T-helper 2 cell treated with Interferon-gamma antibody and Interleukin-4, amounts not matched to agents 5 μg/mL and 100 μg/mL, for 36 hours (primary cell): ENCODE measurements around the gene SASH1.
A peak's percentile ranks its signal among the peaks of the same experiment; 100 is the strongest.
"Not testable (repeated sequence)": the region's sequence is repeated elsewhere in the genome, so short reads cannot be mapped to it uniquely, and the experiment has no call there.

Experiments used
- DNase-seq: peaks from one replicate; pipeline ENCODE4 v3.0.0; 2021; ENCODE audit warnings: low spot score
- H3K27ac Mint-ChIP-seq: one replicate; pipeline ENCODE4 v1.8.0; 2021; ENCODE audit warnings: mild to moderate bottlenecking, mixed read lengths
- H3K27me3 Mint-ChIP-seq: one replicate; pipeline ENCODE4 v1.8.0; 2021; ENCODE audit warnings: low read depth, mixed read lengths
- H3K36me3 Mint-ChIP-seq: one replicate; pipeline ENCODE4 v1.8.0; 2021; ENCODE audit warnings: low read depth, mixed read lengths
- H3K4me1 Mint-ChIP-seq: one replicate; pipeline ENCODE4 v1.8.0; 2021; ENCODE audit warnings: low read depth, mixed read lengths
- H3K4me3 Mint-ChIP-seq: one replicate; pipeline ENCODE4 v1.8.0; 2022; ENCODE audit warnings: mild to moderate bottlenecking, moderate library complexity, mixed read lengths
- H3K9me3 Mint-ChIP-seq: one replicate; pipeline ENCODE4 v1.8.0; 2021; ENCODE audit warnings: mixed read lengths

Gene SASH1

DNA sequence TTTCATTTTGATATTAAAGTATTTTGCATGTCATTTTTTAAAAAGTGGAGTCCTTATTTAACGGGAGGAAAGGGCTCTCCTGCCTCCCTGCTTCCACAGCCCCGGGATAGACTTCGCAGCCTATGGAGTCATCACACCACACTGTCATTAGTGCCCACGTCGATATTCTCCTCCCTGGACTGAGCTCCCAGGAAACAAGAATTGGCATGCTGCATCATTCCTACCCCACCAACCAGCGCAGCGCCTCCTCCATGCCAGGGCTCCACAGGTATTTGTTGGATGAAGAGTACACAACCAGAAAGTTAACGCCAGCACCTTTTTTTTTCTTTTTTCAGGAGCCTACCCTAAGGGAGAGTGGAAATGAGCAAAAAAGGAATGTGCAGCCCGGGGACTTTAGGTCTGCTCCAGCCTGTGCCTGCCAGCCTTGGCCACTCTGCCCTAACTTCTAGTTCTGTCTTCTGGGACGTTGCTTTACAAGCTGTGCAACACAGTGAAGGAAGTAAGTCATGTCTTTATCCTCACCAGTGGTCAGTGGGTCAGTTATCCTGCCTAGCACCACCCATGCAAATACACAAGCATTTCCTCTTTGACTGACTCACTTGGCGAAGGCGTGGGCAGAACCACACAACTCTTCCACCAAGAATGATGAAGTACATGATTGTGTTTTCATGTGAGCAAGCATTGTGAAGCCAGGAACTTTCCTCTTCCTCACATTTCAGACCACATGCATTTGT lies 223.5 kb downstream of the SASH1 start:
- H3K9me3 Mint-ChIP-seq = no peaks in the 10 kb centered on the region
- H3K4me1 Mint-ChIP-seq = peaks cover 8% of the 10 kb centered on the region
- peaks cover 8% of the 10 kb centered on the region for H3K27me3 Mint-ChIP-seq
- no peaks in the 10 kb centered on the region for H3K36me3 Mint-ChIP-seq
- DNase-seq = peak; percentile 28
- no peak overlapping the region for H3K4me3 Mint-ChIP-seq
- H3K27ac Mint-ChIP-seq = no peak overlapping the region

DNA sequence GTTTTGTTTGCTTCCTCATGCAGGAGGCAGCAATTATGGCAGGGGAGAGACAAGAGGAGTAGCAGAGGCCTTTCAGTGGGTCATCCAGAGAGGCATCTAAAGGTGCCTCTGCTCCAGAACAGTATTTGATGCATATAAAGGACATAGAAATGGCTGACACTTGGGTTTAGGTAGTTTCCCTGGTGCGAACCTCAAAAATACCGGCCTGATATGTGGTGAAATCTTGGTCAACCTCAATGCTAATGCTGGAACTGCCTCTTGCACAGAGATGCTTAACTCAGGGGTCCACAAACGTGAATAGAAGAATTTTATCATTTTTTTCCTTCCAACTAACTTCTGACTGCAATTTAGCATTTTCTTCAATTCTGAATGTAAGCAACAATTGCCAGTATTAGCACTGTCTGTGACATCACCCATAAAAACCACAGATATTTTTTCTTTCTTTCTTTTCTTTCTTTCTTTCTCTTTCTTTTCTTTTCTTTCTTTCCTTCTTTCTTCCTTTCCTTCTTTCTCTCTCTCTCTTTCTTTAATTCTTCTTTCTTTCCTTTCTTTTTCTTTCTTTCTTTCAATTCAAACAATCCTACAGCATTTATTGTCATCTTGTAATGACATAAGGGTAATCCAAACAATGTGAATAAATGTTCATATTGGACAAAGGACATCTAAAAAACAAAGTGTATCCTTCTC lies 224.2 kb downstream of the SASH1 start:
- Mint-ChIP-seq H3K4me3 (no peak overlapping the region), H3K4me1 (peaks cover 8% of the 10 kb centered on the region), H3K9me3 (no peaks in the 10 kb centered on the region), H3K27me3 (peaks cover 8% of the 10 kb centered on the region), H3K27ac (no peak overlapping the region), H3K36me3 (no peaks in the 10 kb centered on the region)
- DNase-seq = no peak

- peaks cover 8% of the 10 kb centered on the region for H3K4me1 Mint-ChIP-seq
- no peak overlapping the region for H3K27ac Mint-ChIP-seq
- no peak overlapping the region for H3K4me3 Mint-ChIP-seq
- DNase-seq = no peak
- peaks cover 6% of the 10 kb centered on the region for H3K27me3 Mint-ChIP-seq
- H3K36me3 Mint-ChIP-seq = no peaks in the 10 kb centered on the region
- H3K9me3 Mint-ChIP-seq = no peaks in the 10 kb centered on the region
These were observed 227.8 kb downstream of the SASH1 start for GRCh38 chr6:148570456-148570855.

DNA sequence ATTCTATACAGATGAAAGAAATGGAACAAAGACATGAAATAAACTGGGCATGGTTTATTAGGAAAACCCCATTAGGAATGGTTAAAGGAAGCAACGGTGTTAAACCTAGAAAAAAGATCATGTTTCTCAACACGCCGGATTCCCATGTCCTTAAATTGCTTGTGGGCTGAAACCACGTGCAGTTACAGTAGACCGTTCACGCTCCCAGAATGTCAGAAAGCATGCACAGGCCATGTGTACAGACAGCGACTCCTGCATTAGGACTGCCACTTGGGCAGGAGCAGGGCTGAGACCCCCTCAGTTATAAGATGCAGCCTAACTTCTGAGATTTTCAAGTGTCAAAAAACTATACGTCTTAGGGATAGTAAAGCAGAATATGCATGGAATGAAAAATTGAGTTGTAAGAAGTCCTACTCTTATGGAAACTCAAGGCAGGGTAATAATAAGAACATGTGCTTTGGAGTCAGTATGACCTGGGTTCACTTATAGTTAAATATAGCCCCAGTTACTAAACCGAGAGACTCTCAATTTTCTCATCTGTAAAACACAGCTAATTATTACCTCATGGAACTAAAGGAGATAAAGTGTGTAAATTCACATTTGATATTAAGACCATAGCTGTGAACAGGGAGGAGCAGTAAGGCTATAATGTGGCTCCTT lies 230.2 kb downstream of the SASH1 start:
- H3K36me3 Mint-ChIP-seq = no peaks in the 10 kb centered on the region
- H3K4me1 Mint-ChIP-seq = no peaks in the 10 kb centered on the region
- no peak overlapping the region for H3K27ac Mint-ChIP-seq
- no peak overlapping the region for H3K4me3 Mint-ChIP-seq
- H3K27me3 Mint-ChIP-seq = peaks cover 10% of the 10 kb centered on the region
- no peaks in the 10 kb centered on the region for H3K9me3 Mint-ChIP-seq
- DNase-seq = no peak

GRCh38 chr6:148573922-148574321 lies 231.3 kb downstream of the SASH1 start:
- no peak overlapping the region for H3K27ac Mint-ChIP-seq
- H3K36me3 Mint-ChIP-seq = no peaks in the 10 kb centered on the region
- H3K27me3 Mint-ChIP-seq = peaks cover 21% of the 10 kb centered on the region
- H3K9me3 Mint-ChIP-seq = no peaks in the 10 kb centered on the region
- H3K4me1 Mint-ChIP-seq = no peaks in the 10 kb centered on the region
- no peak for DNase-seq
- H3K4me3 Mint-ChIP-seq = no peak overlapping the region

DNA sequence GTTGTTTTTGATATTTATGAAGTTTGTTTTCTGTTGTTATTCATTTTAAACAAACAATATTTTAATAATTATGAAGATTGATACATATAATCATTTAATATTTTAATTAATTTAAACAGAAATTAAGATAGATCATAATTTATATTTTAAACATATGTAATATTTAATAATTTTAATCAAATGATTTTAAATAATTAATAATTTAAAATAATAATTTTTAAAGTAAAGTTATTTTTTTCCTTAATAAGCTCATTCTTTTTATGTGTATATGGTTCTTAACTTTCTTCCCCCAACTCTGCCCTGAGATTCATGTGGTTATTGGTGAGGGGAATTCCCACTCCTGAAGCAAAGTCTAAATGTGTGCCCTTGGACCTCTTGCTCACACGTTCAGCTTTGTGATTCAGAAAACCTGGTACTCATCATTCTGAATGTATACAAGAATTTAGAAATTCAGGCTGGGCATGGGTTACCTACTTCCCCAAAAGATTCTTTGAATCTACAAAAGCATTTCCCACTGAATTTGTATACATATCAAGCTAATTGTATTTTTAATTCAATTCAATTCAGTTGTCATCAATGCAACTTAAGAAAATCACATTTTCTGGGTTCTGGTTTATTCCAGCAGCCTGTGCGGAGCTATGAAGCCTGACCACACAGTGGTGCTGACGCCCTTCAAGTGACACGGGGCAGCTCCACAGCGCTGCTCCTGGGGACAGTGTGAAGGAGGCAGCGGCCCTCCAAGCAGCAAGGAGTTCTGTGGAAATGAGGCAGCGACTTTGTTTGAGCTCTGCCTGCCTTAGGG lies 235.2 kb downstream of the SASH1 start:
- peak; percentile 20 for DNase-seq
- H3K36me3 Mint-ChIP-seq = no peaks in the 10 kb centered on the region
- no peaks in the 10 kb centered on the region for H3K9me3 Mint-ChIP-seq
- H3K4me3 Mint-ChIP-seq = no peak overlapping the region
- H3K27ac Mint-ChIP-seq = no peak overlapping the region
- peaks cover 30% of the 10 kb centered on the region for H3K27me3 Mint-ChIP-seq
- H3K4me1 Mint-ChIP-seq = no peaks in the 10 kb centered on the region

DNA sequence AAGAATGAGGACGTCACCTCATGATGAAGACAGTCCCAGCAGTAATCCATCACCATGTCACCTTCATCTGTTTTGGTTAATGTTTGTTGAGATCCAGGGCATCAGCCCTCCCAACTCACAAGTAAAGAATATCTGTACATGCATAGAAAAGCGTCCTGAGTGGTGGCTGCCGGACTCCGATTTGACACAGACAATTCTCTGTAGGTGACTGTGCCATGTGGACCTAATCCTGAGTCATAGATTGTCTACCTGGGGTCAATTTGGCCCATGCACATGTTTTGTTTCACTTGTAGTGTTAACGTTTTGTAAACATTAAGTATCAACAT lies 235.8 kb downstream of the SASH1 start:
- no peak for DNase-seq
- H3K4me1 Mint-ChIP-seq = no peaks in the 10 kb centered on the region
- no peaks in the 10 kb centered on the region for H3K36me3 Mint-ChIP-seq
- H3K27me3 Mint-ChIP-seq = peaks cover 29% of the 10 kb centered on the region
- H3K9me3 Mint-ChIP-seq = no peaks in the 10 kb centered on the region
- no peak overlapping the region for H3K4me3 Mint-ChIP-seq
- H3K27ac Mint-ChIP-seq = no peak overlapping the region

DNA sequence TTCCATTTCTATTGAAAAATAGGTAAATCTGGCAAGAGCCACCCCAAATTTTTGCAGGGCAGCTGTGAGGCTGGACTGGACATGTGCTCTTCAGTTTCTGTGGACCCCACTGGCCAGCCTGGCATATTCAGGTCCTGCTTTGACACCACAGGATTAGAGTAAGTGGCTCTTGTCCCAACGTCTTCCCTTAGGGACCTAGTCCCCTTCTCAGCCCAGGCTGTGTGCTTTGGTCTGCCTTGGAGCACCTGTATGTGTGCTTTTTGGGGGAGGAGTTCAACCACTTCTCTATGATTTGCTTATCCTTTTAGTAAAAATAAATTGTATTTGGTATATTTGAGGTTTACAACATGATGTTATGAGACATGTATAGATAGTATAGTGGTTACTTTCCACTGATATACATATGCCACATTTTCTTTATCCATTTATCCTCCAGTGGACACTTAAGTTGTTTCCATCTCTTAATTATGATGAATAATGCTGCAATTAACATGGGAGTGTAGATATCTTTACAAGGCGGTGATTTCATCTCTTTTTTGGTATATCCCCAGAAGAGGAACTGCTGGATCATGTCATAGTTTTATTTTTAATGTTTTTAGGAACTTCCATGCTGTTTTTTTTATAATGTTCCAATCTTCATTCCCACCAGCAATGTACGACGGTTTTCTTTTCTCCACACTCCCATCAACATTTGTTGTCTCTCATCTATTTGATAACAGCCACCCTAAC lies 236.4 kb downstream of the SASH1 start:
- Mint-ChIP-seq H3K4me1 (no peaks in the 10 kb centered on the region), H3K36me3 (no peaks in the 10 kb centered on the region), H3K27me3 (peaks cover 29% of the 10 kb centered on the region), H3K27ac (no peak overlapping the region), H3K4me3 (no peak overlapping the region), H3K9me3 (no peaks in the 10 kb centered on the region)
- no peak for DNase-seq

DNA sequence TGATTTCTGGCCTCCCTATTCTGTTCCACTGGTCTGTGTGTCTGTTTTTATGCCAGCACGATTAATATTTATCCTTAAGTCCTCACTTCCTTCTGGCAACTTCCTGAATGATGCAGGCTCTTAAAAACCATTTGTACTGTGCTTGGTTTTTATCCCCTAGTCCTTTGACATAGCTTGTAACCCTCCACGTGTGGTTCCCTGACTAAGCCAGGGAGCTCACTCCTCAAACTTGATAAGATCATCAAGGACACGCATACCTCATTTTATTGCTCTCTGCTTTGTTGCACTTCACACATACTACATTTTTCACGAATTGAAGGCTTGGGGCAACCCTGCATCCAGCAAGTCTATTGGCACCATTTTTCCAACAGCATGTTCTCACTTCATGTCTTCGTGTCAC lies 237.8 kb downstream of the SASH1 start:
- H3K9me3 Mint-ChIP-seq = peaks cover 7% of the 10 kb centered on the region
- H3K36me3 Mint-ChIP-seq = no peaks in the 10 kb centered on the region
- H3K4me3 Mint-ChIP-seq = no peak overlapping the region
- no peaks in the 10 kb centered on the region for H3K4me1 Mint-ChIP-seq
- no peak for DNase-seq
- H3K27me3 Mint-ChIP-seq = peaks cover 32% of the 10 kb centered on the region
- H3K27ac Mint-ChIP-seq = no peak overlapping the region

GRCh38 chr6:148583631-148584030 lies 241.0 kb downstream of the SASH1 start:
- Mint-ChIP-seq H3K9me3 (peaks cover 7% of the 10 kb centered on the region), H3K4me3 (no peak overlapping the region), H3K4me1 (no peaks in the 10 kb centered on the region), H3K27me3 (peaks cover 30% of the 10 kb centered on the region), H3K36me3 (no peaks in the 10 kb centered on the region), H3K27ac (no peak overlapping the region)
- DNase-seq = no peak

GRCh38 chr6:148585641-148586040 lies 243.0 kb downstream of the SASH1 start:
- not testable (repeated sequence) for H3K9me3 Mint-ChIP-seq, H3K27ac Mint-ChIP-seq, H3K4me1 Mint-ChIP-seq, DNase-seq, H3K4me3 Mint-ChIP-seq, H3K36me3 Mint-ChIP-seq
- peaks cover 22% of the 10 kb centered on the region for H3K27me3 Mint-ChIP-seq

GRCh38 chr6:148590883-148591282 lies 248.2 kb downstream of the SASH1 start:
- peaks cover 10% of the 10 kb centered on the region for H3K27me3 Mint-ChIP-seq
- no peaks in the 10 kb centered on the region for H3K4me1 Mint-ChIP-seq
- no peak overlapping the region for H3K4me3 Mint-ChIP-seq
- H3K36me3 Mint-ChIP-seq = no peaks in the 10 kb centered on the region
- H3K27ac Mint-ChIP-seq = no peak overlapping the region
- DNase-seq = no peak
- no peaks in the 10 kb centered on the region for H3K9me3 Mint-ChIP-seq

GRCh38 chr6:148591656-148592055 lies 249.0 kb downstream of the SASH1 start:
- Mint-ChIP-seq H3K27ac (no peak overlapping the region), H3K9me3 (no peaks in the 10 kb centered on the region), H3K4me1 (no peaks in the 10 kb centered on the region), H3K36me3 (no peaks in the 10 kb centered on the region), H3K27me3 (peaks cover 3% of the 10 kb centered on the region), H3K4me3 (no peak overlapping the region)
- DNase-seq = no peak
